ENCODE data around the gene TMEM98.
A peak's percentile ranks its signal among the peaks of the same experiment; 100 is the strongest.
"Not testable (repeated sequence)": the region's sequence is repeated elsewhere in the genome, so short reads cannot be mapped to it uniquely, and the experiment has no call there.

Gene TMEM98, protein sequence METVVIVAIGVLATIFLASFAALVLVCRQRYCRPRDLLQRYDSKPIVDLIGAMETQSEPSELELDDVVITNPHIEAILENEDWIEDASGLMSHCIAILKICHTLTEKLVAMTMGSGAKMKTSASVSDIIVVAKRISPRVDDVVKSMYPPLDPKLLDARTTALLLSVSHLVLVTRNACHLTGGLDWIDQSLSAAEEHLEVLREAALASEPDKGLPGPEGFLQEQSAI

DNA sequence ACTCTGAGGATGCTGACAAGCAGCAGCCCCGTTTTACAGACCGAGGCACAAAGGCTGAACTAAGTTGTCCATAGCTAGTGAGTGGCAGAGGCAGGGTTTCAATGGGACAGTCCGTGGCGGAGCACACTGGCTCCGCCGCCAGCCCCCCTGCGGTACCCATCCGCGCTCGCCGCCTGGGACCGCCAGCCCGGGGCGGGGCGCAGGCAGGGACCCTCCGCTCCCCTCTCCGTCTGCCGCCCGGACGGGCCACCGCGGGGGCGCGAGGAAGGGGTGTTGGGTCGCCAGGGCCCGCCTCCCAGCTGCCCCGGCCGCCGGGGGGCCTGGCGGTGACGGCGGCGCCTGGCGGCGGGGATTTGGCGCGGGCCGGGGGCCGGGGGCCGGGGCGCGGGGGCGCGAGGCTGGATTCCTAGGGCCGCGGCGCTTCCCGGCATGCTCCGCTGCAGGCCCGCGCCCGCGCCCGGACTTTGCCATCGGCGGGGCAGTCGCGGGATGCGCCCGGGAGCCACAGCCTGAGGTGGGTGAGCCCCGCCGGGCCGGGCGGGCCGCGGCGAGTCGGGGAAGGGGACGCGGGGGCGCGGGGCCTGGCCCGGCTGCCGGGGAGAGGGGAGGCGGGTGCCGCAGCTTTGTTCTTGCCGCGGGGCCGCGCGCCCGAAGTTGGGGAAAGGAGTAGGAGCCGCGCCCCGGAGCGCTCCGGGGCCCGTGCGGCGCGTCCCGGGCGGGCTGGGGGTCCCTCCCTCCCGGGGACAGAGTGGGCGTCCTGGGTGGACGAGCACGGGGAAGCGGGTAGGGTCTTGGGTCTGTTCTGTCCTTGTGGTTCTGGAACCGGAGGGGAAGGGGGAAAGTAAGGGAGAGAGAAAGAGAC is at the start of gene TMEM98:
Gene TMEM98, plus strand, starts transcription at position 430 of the 862 bp plus-strand sequence. CDS start 3,376 bp downstream, outside the sequence.
- H3K4me3 ChIP-seq (ENCODE audit: low read depth, low read length), result peak within 1 kb of the TSS; percentile 31
- TF ChIP-seq CTCF (IDR thresholded peaks at IDR 0.05; ENCODE audit: borderline replicate concordance, insufficient read depth, low read depth, low read length), result no peak

DNA sequence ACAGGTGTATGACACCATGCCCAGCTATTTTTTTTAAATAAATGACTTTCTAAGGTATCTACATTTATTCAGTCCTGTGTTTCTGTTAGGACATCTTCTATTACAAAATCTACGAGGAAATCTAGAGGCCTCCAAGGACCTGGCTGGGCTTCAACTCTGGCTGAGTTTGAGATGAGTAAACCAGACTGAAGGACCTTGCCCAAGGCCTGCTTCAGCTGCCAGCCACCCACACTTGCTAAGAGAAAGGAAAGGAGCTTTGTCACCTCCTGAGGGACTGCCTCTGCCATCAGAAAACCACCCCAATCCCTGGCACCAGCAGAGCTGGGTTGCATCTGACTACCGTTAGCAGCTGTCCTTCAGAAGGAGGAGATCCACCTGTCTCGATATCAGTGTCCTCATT is 49.7 kb upstream of the TMEM98 start:
- TF ChIP-seq CTCF (IDR thresholded peaks at IDR 0.05; ENCODE audit: borderline replicate concordance, insufficient read depth, low read depth, low read length), result no peak
- no peak overlapping the region for H3K4me3 ChIP-seq (ENCODE audit: low read depth, low read length)

GRCh38 chr17:32879134-32879533 is 48.8 kb upstream of the TMEM98 start:
- TF ChIP-seq CTCF (IDR thresholded peaks at IDR 0.05; ENCODE audit: borderline replicate concordance, insufficient read depth, low read depth, low read length), result no peak
- H3K4me3 ChIP-seq (ENCODE audit: low read depth, low read length), result no peak overlapping the region

DNA sequence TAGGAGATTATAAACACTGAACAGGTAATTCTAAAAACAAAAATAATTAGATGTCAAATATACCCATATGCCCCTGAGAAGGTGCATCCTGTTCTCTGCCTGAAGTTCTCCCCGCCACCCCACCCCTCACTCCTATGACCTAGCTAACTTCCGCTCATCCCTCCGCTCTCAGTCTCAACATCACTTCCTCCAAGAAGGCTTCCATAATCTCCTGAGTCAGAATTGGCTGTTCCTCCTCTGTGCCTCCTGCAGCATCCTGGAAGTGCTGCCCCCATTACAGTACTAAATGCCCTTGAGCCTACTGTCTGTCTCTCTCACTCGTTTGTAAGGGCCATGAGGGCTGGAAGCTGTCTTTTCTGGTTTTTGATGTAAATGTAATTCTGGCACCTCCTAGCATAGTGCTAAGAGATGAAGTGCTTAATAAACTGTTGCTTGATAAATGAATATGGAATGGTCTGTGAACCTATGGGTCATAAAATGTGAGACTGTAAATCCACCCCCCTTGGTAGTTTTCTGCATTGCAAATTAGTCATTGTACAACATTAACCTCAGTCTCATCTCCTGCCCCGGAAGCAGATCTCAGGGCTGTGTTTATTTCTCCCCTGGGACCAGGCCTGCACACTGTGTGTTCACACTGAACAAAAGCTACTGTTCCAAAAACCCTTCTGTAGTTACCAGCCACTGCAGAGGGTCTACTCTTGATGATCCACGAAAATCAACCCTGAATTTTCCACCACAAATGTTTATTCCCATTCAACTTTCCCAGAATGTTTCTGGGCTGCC is 47.1 kb upstream of the TMEM98 start:
- no peak overlapping the region for H3K4me3 ChIP-seq (ENCODE audit: low read depth, low read length)
- no peak for TF ChIP-seq CTCF (IDR thresholded peaks at IDR 0.05; ENCODE audit: borderline replicate concordance, insufficient read depth, low read depth, low read length)

- TF ChIP-seq CTCF (IDR thresholded peaks at IDR 0.05; ENCODE audit: borderline replicate concordance, insufficient read depth, low read depth, low read length), result no peak
These were observed 45.9 kb upstream of the TMEM98 start for GRCh38 chr17:32882029-32882428.

GRCh38 chr17:32882734-32883133 is 45.2 kb upstream of the TMEM98 start:
- TF ChIP-seq CTCF (IDR thresholded peaks at IDR 0.05; ENCODE audit: borderline replicate concordance, insufficient read depth, low read depth, low read length), result no peak
- no peak overlapping the region for H3K4me3 ChIP-seq (ENCODE audit: low read depth, low read length)

More at GRCh38 chr17:32882029-32882428, 45.9 kb upstream of the TMEM98 start:
- no peak overlapping the region for H3K4me3 ChIP-seq (ENCODE audit: low read depth, low read length)

DNA sequence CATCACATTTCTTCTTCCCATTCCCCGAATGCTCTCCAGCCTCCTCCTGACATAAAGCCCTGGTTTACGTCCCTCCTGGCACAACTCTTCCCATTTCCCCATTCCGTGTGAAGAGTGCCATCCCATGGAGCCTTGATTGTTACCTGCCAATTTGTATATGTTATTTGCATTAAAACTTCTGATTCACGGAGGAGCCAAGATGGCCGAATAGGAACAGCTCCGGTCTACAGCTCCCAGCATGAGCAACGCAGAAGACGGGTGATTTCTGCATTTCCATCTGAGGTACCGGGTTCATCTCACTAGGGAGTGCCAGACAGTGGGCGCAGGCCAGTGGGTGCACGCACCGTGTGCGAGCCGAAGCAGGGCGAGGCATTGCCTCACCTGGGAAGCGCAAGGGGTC is 41.0 kb upstream of the TMEM98 start:
- not testable (repeated sequence) for H3K4me3 ChIP-seq (ENCODE audit: low read depth, low read length)

- not testable (repeated sequence) for H3K4me3 ChIP-seq (ENCODE audit: low read depth, low read length)
These were observed 40.5 kb upstream of the TMEM98 start for GRCh38 chr17:32887410-32887809.
